K562 (cell line): Measurements from ENCODE around the gene POLN. TPM values are rescaled to one million over a fixed set of nuclear protein-coding genes. Genes with fewer than 3 reads are reported as not detected.

Source experiments
- ATAC-seq: fragments of 200-7000 bp; cut with Tn5 transposase; 3 replicates; pipeline ENCODE4 v1.9.1; 2020; ENCODE audit warnings: moderate library complexity
- BruUV-seq: library from RNA; stranded (reverse); fragments of 400-500 nt; replicated peaks from 2 replicates; lab custom pipeline; 2021; lab: Mats Ljungman, UMichigan
- CTCF ChIA-PET: fragments of 300-600 bp; formaldehyde crosslinking; extraction: SDS; loops from one replicate; lab custom pipeline; 2021; ENCODE audit warnings: low intra/inter-chr PET ratio; lab: Yijun Ruan, JAX
- POLR2A ChIA-PET: fragments of 300-600, 350-650 bp; sonication (Branson Sonifier 250); formaldehyde crosslinking; extraction: SDS; loops from one replicate; lab custom pipeline; 2021; ENCODE audit warnings: antibody characterized with exemption, inconsistent platforms; lab: Yijun Ruan, JAX
- DNase-seq, 4 experiments: peaks; one replicate each; pipeline versions ENCODE4 v3.0.0 to v3.0.0-alpha.2; 2011 to 2018; ENCODE audit warnings: low spot score in 3 of 4, mixed read lengths in 3 of 4; ENCODE audit errors: extremely low read depth in 1 of 4
- FAIRE-seq: peaks from 2 replicates; lab custom pipeline; 2011; peaks lifted over from hg19 to GRCh38; lab: Jason Lieb, UNC
- H2AFZ ChIP-seq: 2 replicates; pipeline ENCODE4 v1.6.0; 2011; ENCODE audit warnings: low read depth, low read length, control low read depth, inconsistent platforms
- H3K27ac ChIP-seq: fragments of 200-600 bp; 3 replicates; pipeline ENCODE4 v1.8.0; 2011; ENCODE audit warnings: low read depth, mild to moderate bottlenecking, control low read depth, inconsistent platforms, low read length, moderate library complexity, mixed read lengths; ENCODE audit errors: extremely low read depth
- H3K27me3 ChIP-seq, 2 experiments: fragments of 300-600 bp in 1 of 2; 2 replicates in 1 of 2; 3 replicates in 1 of 2; pipeline versions ENCODE4 v1.6.0 to v1.8.0; 2011; ENCODE audit warnings: inconsistent platforms in 2 of 2, low read length in 2 of 2, mild to moderate bottlenecking in 1 of 2, mixed read lengths in 1 of 2, moderate library complexity in 1 of 2; ENCODE audit not compliant: control insufficient read depth in 2 of 2, insufficient read depth in 2 of 2
- H3K36me3 ChIP-seq: fragments of 300-600 bp; 3 replicates; pipeline ENCODE4 v1.8.0; 2011; ENCODE audit warnings: mild to moderate bottlenecking, low read length, inconsistent platforms; ENCODE audit not compliant: control insufficient read depth, insufficient read depth
- H3K4me1 ChIP-seq, 2 experiments: fragments of 200-600 bp in 1 of 2; replicated peaks in 1 of 2; 2 replicates in 1 of 2; 3 replicates in 1 of 2; pipeline versions ENCODE4 v1.5.1 to v1.8.0; 2011; ENCODE audit warnings: inconsistent platforms in 2 of 2, low read length in 2 of 2, mild to moderate bottlenecking in 1 of 2, mixed read lengths in 1 of 2, moderate library complexity in 1 of 2; ENCODE audit not compliant: control insufficient read depth in 2 of 2, insufficient read depth in 2 of 2
- H3K4me2 ChIP-seq: 2 replicates; pipeline ENCODE4 v1.6.1; 2011; ENCODE audit warnings: low read length, control low read depth, inconsistent platforms, mixed read lengths; ENCODE audit not compliant: insufficient read depth
- H3K4me3 ChIP-seq: fragments of 200-600 bp; sonication (generic), shearing (Covaris generic); 2 replicates; pipeline ENCODE4 v1.5.1; 2016; ENCODE audit warnings: control low read depth, inconsistent platforms
- H3K79me2 ChIP-seq: fragments of 200-600 bp; 3 replicates; pipeline ENCODE4 v1.8.0; 2011; ENCODE audit warnings: low read length, inconsistent platforms; ENCODE audit not compliant: control insufficient read depth, insufficient read depth
- H3K9ac ChIP-seq, 2 experiments: 2 replicates each; pipeline versions ENCODE4 v1.6.0 to v1.6.1; 2011; ENCODE audit warnings: low read depth in 2 of 2, low read length in 2 of 2, control low read depth in 1 of 2, inconsistent platforms in 1 of 2, mild to moderate bottlenecking in 1 of 2, mixed read lengths in 1 of 2; ENCODE audit not compliant: insufficient read depth in 1 of 2
- H3K9me1 ChIP-seq: one replicate; pipeline ENCODE4 v1.6.0; 2011; ENCODE audit warnings: inconsistent platforms, mild to moderate bottlenecking, low read length, moderate library complexity; ENCODE audit not compliant: control insufficient read depth, insufficient read depth
- H3K9me3 ChIP-seq: replicated peaks from 2 replicates; pipeline ENCODE4 v1.5.1; 2011; ENCODE audit warnings: low read depth, low read length, inconsistent platforms; ENCODE audit not compliant: control insufficient read depth, insufficient read depth
- H4K20me1 ChIP-seq: replicated peaks from 2 replicates; pipeline ENCODE4 v1.6.1; 2011; ENCODE audit warnings: low read length, inconsistent platforms, mixed read lengths; ENCODE audit not compliant: control insufficient read depth, insufficient read depth
- ATF1 ChIP-seq, 2 experiments: fragments of 450-650 bp in 1 of 2; IDR thresholded peaks; 2 replicates each; pipeline ENCODE4 v1.6.1; 2016; ENCODE audit warnings: missing compliant biosample characterization in 1 of 2, missing genetic modification characterization in 1 of 2
- ELF2 ChIP-seq: fragments of 250-450 bp; sonication (Bioruptor Pico); IDR thresholded peaks from 2 replicates; pipeline ENCODE4 v1.5.0; 2021; ENCODE audit warnings: mild to moderate bottlenecking
- FOXP1 ChIP-seq: sonication (generic); formaldehyde crosslinking; IDR thresholded peaks from 2 replicates; pipeline ENCODE4 v1.8.0; 2022; ENCODE audit warnings: mild to moderate bottlenecking, missing genetic modification reagents
- KLF10 ChIP-seq: fragments of 250-450 bp; sonication (Bioruptor Pico); IDR thresholded peaks from 2 replicates; pipeline ENCODE4 v1.6.1; 2021; ENCODE audit warnings: matching md5 sums
- MAX ChIP-seq: sonication (generic); formaldehyde crosslinking; IDR thresholded peaks from 2 replicates; pipeline ENCODE4 v1.9.0; 2022; ENCODE audit warnings: mild to moderate bottlenecking, missing genetic modification reagents
- NEUROD1 ChIP-seq: fragments of 150-350 bp; IDR thresholded peaks from 2 replicates; pipeline ENCODE4 v1.6.1; 2014; ENCODE audit warnings: borderline replicate concordance, low read length, low read depth; ENCODE audit not compliant: partially characterized antibody
- TFAP4 ChIP-seq: sonication (generic); formaldehyde crosslinking; IDR thresholded peaks from 2 replicates; pipeline ENCODE4 v1.8.0; 2022; ENCODE audit warnings: missing genetic modification reagents, mild to moderate bottlenecking, moderate library complexity, borderline replicate concordance
- THAP12 ChIP-seq: fragments of 250-450 bp; sonication (Bioruptor Pico); IDR thresholded peaks from 2 replicates; pipeline ENCODE4 v1.9.0; 2021; ENCODE audit warnings: mild to moderate bottlenecking, inconsistent platforms
- THRB ChIP-seq: fragments of 450-650 bp; formaldehyde crosslinking; conservative IDR thresholded peaks from 2 replicates; pipeline ENCODE4 v1.4.0; 2022; ENCODE audit warnings: mild to moderate bottlenecking, missing genetic modification characterization
- ZFP91 ChIP-seq: sonication (generic); formaldehyde crosslinking; IDR thresholded peaks from 2 replicates; pipeline ENCODE4 v1.8.0; 2022; ENCODE audit warnings: mild to moderate bottlenecking, missing genetic modification reagents
- ZNF217 ChIP-seq: sonication (generic); formaldehyde crosslinking; IDR thresholded peaks from 2 replicates; pipeline ENCODE4 v1.8.0; 2022; ENCODE audit warnings: mild to moderate bottlenecking, missing genetic modification reagents
- ZNF444 ChIP-seq: fragments of 250-450 bp; sonication (Bioruptor Pico); IDR thresholded peaks from 2 replicates; pipeline ENCODE4 v1.4.0; 2020; ENCODE audit warnings: mild to moderate bottlenecking, moderate library complexity
- ZNF511 ChIP-seq: sonication (generic); formaldehyde crosslinking; IDR thresholded peaks from 2 replicates; pipeline ENCODE4 v1.8.0; 2022; ENCODE audit warnings: mild to moderate bottlenecking, missing genetic modification reagents
- WGBS: fragments of 100-300 bp; shearing (Covaris generic); methylation state at CpG from one replicate; pipeline ENCODE4 v1.1.6; 2016; ENCODE audit warnings: low coverage, mixed read lengths; ENCODE audit not compliant: insufficient coverage; ENCODE audit errors: missing lambda C conversion rate; 5-methylcytosine and 5-hydroxymethylcytosine counted together
- in situ Hi-C: fragments of 300-500 bp; cut with MboI; formaldehyde crosslinking; loops from 4 replicates; pipeline ENCODE4 v1.15.0; 2018; ENCODE audit warnings: inconsistent platforms, mixed read lengths
- intact Hi-C: fragments of 100-400 bp; cut with micrococcal nuclease; formaldehyde crosslinking; loops from 2 replicates; pipeline ENCODE4 v1.14.2; 2022
- polyA plus RNA-seq, 8 experiments: library from polyadenylated mRNA; depleted of rRNA in 4 of 8; stranded (reverse) in 5 of 8; unstranded in 3 of 8; fragments of >200 nt; fragmentation: Nextera tagmentation in 2 of 8; fragmentation: Illumina TruSeq in 1 of 8; extraction: Ambion mirVana in 2 of 8; extraction: Trizol in 1 of 8; gene quantifications; 2 replicates each; pipeline versions ENCODE4 v1.2.1 to v1.2.3, GENCODE V29; 2011 to 2014; ENCODE audit warnings: inconsistent platforms in 1 of 8, missing spikeins in 1 of 8
- total RNA-seq, 7 experiments: library from RNA; depleted of rRNA in 6 of 7; stranded (reverse); fragments of >200 nt in 6 of 7; fragmentation: Illumina TruSeq in 2 of 7; extraction: Trizol in 2 of 7; gene quantifications; 2 replicates each; pipeline versions ENCODE4 v1.2.1 to v1.2.3, GENCODE V29; 2011 to 2021; ENCODE audit warnings: low replicate concordance in 1 of 7

The POLN gene
- total and polyA plus RNA-seq, 9 of the 15 experiments (the other 6 are each of a cell fraction or from before 2014, with no cell fraction given), result 0.08 to 0.91 (median 0.32) TPM

- Histone ChIP-seq H3K36me3 (no peaks in the 10 kb centered on the region), H3K4me3 (peak overlapping the region; percentile 71), H2AFZ (peak overlapping the region; percentile 90), H4K20me1 (no peaks in the 10 kb centered on the region), H3K4me2 (peak overlapping the region; percentile 86), H3K9me3 (no peaks in the 10 kb centered on the region), H3K27me3 (no peaks in the 10 kb centered on the region), H3K79me2 (peaks cover 5% of the 10 kb centered on the region; the same call in 1 of the 3 replicates), H3K4me1 (peaks cover 16 to 78% of the 10 kb centered on the region in 2 experiments), H3K9ac (peak overlapping the region; percentile 82 to 92), H3K9me1 (no peaks in the 10 kb centered on the region), H3K27ac (peak overlapping the region; percentile 87)
- in situ Hi-C loops, result no loop called here
- DNase-seq (peak; percentile 95 to 99 (median 98)), ATAC-seq (peak; percentile 95), FAIRE-seq (peak; percentile 98)
- 1% methylated on average over 85 of the region's 98 CpGs for WGBS
- CTCF ChIA-PET, result no interaction called here
- POLR2A ChIA-PET, result interaction anchor here (0.6 to 1.1 kb wide), 8 partner anchors 9 to 299 kb away, joined by 3 to 9 read pairs (median 4); no protein-coding TSS in a partner anchor
- intact Hi-C loops, result loop anchor here (5.0 kb wide), 1 partner anchor 155 kb away; the partner anchor contains the start of genes CFAP99 and ZFYVE28
- BruUV-seq, result TSS peak; percentile 79
- 0 out of 2 replicates have a peak, but pooled peaks have one; percentile 49 for TF ChIP-seq THRB
- peak; percentile 88 for TF ChIP-seq FOXP1 (CRISPR knock-in tag)
- no peak for TF ChIP-seq ZFP91
- 0 out of 2 replicates have a peak, but pooled peaks have one; percentile 34 for TF ChIP-seq TFAP4 (CRISPR knock-in tag)
- TF ChIP-seq THAP12 (CRISPR knock-in tag), result peak; percentile 90
- no peak for TF ChIP-seq ATF1 (CRISPR knock-in tag; IDR thresholded peaks at IDR 0.05)
- TF ChIP-seq ATF1 (tag; IDR thresholded peaks at IDR 0.05), result peak; percentile 79
- no peak for TF ChIP-seq KLF10 (CRISPR knock-in tag)
- no peak for TF ChIP-seq ZNF217 (CRISPR knock-in tag)
- TF ChIP-seq MAX, result peak; percentile 89
- peak; percentile 85 for TF ChIP-seq ZNF511 (CRISPR knock-in tag)
- TF ChIP-seq ZNF444, result no peak
- TF ChIP-seq NEUROD1, result peak; percentile 91
- peak; percentile 69 for TF ChIP-seq ELF2 (CRISPR knock-in tag)
Observed at GRCh38 chr4:2262145-2262943, 20.4 kb upstream of the POLN start.
